HG02840 (cell line): ENCODE data around the gene GAL3ST3.
"Not testable (repeated sequence)": the region's sequence is repeated elsewhere in the genome, so short reads cannot be mapped to it uniquely, and the experiment has no call there.

Source experiments
- ATAC-seq: cut with Tn5 transposase; IDR thresholded peaks from one replicate; pipeline ENCODE4 v1.9.1; 2021; ENCODE audit warnings: mild to moderate bottlenecking, moderate library complexity, moderate number of reproducible peaks; ENCODE audit not compliant: unreplicated experiment, low FRiP score

GAL3ST3 gene

DNA sequence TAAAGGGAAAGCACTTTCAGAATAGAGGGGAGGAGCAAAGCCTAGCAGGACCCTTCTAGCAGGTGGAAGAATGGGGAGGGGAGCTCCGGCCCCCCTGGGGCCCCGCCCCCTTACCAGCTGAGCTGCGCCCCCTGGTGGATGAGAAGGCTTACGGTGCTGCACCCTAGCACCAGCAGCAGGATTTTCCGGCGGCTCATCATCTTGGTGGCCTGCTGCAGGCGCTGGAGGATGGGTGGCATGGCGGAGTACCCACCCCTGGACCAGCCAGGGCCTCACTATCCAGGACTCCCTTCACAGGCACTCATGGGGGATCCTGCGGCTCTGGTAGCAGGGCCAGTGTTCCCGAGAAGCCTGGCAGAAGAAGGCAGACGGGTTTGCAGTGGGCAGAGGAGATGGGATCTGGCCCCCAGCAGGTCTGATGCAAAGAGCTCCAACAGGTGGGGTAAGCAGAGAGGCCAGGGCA is 3.8 kb downstream of the GAL3ST3 start:
- no peak for ATAC-seq

DNA sequence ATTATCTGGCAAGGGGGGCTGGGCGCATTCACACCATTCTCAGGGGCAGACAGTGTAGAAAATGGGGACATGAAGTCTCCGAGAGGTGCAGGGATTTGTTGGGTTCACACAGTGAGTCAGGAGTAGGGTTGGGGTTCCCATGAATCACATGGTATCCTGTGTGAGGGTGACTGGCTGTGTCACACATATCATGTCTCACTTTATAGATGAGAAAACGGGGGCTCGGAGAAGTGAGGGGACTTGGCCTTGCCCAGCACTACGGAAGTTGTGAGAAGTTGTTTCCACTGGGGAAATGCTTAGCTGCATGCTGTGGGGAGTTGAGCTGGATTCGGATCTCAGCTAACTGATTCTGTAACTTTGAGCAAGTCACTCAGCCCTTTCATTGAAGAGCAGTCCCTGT is 4.2 kb downstream of the GAL3ST3 start:
- ATAC-seq: no peak

DNA sequence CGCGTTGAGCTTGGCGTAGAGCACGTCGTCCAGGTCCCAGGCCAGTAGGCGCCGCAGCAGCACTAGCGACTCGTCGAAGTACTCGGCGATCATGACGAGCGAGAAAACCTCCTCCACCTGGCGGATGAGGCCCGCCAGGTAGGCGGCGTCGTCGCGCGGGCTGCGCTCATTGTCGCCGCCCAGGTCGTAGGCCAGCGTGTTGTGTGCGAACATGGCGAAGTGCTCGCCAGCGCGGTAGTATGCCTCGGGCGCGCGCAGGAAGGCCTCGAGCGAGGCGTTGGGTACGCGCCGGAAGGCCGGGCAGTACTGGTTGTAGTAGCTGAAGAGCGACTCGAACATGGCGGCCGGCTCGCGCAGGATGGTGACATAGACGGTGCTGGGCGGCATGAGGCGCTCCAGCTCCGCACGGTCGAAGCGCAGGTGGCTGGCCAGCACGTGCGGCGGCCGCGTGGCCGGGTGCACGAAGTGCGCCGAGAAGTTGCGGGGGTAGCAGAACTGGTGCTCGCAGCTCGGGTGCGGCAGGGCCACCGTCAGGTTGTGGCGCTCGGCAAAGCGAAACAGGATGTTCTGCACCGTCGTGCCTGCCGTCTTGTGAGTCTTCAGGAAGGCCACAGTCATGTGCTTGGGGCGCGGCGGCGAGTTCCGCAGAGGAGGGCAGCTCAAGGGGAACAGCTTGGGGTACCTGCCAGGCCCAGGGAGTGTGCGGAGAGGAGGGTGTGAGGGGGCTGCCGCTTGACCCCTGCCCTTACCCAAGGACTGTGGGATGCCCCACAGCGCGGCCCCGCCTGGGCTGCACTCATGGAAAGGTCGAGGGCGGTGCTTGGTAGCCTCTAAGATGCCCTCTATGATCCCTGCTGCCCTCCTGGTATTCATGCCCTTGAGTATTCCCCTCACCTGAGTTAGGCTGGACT is 5.7 kb downstream of the GAL3ST3 start:
- ATAC-seq: no peak

DNA sequence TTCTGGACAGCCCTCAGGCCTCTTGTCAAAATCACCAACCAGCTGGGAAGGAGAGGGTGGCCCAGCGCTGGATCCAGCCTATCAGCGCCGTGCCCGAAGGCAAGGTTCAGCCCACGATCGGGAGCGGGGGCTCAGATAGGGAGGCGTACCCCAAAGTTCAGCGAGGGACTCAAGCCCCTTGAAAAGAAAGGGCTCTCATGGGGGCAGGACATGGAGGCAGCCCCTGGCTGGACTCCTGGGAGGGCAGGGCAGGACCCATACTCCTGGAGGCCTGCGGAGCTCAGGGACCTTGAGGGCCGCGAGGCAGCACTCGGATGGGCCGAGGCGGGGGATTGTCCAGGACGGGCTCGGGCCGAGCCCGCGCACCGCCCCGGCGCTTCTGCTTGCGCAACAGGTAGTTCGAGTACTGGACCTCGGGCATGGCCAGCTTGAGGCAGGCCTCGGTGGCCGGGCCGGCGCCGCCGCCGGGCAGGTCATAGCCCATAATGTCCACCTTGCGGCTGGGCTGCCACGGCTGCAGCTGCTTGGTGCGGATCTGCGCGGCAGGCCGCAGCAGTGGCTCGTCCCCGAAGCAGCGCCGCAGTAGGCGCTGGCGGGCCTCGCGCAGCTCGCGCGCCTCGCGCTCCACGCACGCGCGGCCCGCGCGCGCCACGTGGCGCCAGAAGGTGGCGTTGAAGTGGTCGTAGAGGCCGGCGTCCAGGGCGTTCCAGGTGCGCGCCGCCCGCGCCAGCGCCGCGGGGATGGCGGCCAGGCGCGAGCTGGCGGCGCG is 6.5 kb downstream of the GAL3ST3 start:
- no peak for ATAC-seq

DNA sequence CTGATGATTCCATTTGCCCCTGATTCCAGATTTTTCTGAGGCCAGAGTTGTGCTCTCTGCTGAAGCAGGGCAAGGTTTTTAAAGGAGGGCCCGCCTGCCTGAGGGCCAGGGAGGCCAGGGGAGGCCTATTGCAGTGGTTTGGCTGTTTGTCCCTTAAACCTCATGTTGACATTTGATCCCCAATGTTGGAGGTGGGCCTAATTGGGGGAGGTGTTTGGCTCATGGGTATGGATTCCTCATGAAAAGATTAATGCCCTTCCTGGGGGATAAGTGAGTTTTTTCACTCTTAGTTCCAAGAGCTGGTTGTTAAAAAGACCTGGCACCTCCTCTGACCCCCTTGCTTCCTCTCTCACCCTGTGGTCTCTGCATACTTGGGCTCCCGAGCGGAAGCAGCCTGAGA is 9.2 kb downstream of the GAL3ST3 start:
- no peak for ATAC-seq

DNA sequence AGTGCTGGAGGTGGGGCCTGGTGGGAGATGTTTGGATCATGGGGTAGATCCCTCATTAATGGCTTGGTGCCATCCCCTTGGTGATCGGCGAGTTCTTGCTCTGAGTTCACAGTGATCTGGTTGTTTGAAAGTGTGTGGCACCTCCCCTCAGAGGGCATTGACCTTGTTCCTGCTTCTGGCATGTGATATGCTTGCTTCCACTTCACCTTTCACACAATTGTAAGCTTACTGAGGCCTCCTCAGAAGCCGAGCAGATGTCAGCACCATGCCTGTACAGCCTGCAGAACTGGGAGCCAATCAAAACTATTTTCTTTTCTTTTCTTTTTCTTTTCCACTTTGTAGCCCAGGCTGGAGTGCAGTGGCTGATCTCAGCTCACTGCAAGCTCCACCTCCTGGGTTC is 11.6 kb downstream of the GAL3ST3 start:
- no peak for ATAC-seq

DNA sequence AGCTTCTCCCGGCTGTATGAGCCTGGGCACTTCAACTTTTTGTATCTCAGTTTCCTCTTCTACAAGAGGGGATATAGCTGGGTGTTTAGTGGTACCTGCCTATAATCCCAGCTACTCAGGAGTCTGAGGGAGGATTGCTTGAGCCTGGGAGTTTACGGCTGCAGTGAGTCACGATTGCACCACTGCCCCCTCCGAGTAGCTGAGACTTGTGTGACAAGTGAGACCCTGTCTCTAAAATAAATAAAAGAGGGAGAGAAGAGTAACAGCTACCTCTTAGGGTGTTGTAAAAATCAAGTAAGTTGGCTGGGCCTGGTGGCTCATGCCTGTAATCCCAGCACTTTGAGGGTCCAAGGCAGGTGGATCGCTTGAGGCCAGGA is 12.6 kb downstream of the GAL3ST3 start:
- ATAC-seq: no peak

DNA sequence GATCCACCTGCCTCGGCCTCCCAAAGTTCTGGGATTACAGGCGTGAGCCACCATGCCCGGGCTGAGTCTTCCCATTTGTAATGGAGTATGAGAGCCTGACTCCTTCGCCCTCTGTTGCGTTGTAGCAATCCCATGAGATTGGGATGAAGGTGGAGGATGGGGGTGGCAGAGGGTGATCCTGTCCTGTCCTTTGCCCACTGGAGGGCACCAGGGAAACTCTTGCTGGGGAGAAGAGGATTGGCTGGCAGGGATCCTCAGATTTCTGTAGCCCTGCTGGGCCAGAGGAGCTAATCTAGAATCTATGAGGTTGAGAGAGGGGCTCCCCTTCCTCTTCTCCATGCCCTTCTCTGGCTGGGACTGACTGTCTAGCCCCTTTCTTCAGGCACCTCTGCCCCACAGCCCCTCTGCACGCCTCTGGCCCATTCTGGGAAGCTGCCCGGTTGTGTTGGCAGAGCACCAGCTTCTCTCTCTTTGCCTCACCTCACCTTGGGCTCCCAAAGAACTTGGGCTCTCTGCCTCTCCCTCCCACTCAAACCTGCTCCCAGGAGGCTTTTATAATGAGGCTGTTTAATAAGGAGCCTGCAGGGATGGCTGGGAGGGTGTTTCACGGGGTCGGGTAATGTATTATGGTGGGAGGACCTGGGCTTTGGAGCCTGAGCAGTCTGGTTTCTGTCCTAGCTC is 13.2 kb downstream of the GAL3ST3 start:
- ATAC-seq: no peak

DNA sequence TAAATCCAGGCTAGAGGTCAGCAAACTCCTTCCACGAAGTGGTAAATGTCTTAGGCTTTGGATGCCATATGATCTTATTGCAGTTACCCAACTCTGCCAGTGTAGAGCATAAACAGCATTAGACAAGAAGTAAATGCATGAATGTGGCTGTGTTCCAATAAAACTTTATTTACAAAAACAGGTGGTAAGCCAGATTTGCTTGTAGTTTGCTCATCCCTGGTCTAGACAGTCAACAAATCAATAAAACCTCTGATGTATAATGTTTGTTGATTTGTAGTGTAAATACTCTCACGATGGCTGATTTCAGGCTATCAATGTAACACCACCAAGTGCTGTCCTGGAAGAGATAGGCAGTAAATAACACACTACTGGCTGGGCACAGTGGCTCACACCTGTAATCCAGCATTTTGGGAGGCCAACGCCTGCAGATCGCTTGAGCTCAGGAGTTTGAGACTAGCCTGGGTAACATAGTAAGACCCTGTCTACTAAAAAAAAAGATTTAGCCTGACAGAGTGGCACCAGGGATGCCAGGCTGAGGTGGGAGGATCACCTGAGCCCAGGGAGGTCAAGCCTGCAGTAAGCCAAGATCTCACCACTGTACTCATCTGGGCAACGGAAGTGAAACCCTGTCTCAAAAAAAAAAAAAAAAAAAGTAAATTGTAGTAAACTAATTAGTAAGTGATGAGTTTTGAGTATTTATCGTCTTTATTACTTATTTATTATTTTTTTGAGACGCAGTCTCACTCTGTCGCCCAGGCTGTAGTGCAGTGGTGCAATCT is 15.8 kb downstream of the GAL3ST3 start:
- ATAC-seq: no peak

DNA sequence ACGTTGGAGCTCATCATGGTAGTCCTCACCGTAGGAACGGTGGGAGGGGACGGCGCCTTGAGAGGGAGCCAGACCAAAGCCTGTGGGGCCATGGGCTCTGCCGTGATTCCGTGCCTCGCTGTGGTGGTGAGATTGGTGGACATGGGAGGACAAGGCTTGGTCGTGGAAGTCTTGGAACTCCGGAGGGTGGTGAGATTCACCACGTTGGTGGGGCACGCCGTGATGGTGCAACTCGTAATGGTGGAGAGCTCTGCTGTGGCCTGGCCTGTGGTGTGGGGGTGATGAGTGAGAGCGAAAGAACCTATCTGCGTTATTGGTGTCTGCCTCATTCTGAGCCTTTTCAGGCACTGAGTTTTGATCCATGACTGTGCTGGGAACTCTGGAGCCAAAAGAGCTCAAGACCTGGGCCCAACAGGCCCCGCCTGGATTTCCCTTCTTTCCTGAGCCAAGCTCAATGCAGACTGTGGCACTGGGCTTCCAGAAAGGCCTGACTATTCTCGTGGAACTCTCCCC is 22.9 kb downstream of the GAL3ST3 start, which contains the start of gene CATSPER1:
CATSPER1 (minus strand) TSS at position 463 of the 513 bp plus-strand sequence; CDS start at position 363, 100 bp downstream.
- ATAC-seq: no peak

DNA sequence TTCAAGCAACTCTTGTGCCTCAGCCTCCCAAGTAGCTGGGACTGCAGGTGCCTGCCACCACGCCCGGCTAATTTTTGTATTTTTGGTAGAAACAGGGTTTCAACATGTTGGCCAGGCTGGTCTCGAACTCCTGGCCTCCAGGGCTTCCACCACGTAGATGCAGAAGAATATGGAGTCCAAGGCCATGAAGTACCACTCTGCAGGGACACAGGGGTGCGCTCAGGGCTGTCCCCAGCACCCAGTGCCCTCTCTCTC is 25.8 kb downstream of the GAL3ST3 start:
- not testable (repeated sequence) for ATAC-seq

DNA sequence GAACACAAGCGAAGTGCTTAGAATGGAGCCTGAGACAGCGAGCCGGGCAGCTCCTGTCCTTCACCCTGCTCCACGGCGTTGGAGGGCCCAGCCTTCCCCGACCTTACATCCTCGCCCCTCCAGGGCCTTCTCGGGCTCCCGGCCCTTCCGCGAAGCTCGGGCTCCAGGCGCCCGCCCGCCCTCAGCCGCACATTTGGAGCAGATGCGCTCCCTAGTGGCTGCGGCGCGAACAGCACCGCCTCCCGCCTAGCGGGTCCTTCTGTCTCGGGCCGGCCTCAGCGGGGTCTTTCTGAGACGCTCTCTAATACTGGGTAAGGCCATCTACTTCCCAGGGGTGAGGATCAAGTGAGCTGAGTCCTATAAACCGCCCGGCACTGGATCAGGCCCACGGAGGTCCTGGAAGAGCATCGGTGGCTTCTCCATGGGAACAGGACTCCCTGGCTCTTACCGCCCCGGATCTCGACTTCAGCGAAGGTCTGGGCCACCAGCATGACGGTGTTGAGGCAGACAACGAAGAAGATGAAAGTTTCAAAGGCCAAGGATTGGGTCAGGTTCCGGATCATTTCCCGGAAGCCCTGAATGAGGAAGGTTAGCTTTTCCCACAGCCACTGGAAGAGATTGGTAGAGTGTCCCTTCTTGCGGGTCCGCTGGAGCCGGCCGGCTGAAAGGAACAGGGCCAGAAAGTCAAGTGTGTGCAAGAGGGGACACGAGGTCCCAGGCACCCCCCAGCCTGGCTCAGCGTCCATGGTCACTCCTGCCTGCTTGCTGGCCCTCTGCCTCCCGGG is 26.4 kb downstream of the GAL3ST3 start:
- ATAC-seq: no peak

DNA sequence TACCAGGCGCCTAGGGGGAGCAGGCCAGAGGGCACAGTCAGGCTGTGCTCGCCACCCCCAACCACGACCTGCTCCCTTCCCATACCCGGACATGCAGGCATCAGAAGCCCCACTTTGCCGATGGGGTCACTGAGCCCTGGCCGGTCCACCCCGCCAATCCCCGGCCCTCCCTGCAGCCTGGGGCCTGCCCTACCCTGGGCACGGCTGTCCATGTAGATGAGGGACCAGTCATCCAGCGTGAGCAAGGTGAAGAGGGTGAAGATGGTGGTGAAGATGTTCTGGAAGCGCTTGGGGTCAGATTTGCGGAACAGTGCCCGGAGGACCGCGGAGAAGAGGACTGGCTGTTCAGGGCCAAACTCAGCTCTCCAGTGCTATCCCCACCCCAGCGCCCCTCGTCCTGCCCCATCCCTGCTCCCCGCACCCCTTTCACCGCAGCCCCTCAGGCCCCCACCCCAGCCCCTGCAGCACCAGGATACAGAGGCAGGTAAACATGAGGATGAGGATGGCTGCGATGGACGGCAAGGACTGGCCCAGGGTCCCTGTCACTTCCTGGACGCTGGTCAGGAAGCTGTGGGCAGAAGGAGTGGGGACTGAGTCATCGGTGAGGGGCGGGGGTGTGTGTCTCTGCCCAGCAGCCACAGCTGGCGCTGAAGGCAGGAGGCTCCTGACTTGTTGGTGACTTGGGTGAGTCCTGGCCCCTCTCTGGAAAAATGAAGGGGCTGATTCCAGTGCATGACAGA is 28.2 kb downstream of the GAL3ST3 start:
- ATAC-seq: no peak

DNA sequence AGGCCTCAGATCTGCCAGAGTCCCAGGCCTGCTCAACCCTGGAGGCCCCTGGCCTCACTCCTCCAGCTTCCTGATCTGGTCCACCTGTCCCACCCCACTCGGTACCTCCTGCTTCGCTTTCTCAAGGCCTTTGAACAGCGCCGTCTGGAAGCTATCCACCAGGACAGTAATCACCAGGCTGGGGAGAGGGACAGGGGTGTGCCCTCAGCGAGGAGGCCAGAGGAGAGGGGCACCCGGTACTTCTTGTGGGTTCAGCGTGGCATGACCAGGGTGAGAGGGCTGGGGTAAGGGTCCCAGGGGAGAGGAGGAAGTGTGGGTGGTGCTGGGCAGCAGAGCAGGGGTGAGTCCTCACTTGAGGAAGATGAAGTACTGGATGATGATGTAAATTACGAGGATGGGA is 28.7 kb downstream of the GAL3ST3 start:
- no peak for ATAC-seq

DNA sequence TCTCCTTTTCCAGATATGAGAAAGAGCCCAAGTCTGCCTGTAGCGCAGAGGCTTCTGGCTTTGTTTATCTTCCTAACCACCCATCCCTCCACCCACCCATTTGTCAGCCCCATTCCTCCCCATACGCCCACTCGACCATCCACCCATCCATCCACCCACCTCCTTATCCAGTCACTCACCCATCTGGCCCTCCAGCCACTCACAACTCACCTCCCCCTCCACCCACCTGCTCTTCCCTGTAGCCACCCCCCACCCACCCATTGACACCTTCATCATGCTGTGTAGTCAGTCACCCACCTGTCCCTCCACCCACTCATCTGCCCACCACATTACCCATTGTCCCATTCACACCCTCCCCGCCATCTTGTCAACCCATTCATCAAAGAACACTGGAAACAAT is 31.6 kb downstream of the GAL3ST3 start:
- ATAC-seq: no peak

DNA sequence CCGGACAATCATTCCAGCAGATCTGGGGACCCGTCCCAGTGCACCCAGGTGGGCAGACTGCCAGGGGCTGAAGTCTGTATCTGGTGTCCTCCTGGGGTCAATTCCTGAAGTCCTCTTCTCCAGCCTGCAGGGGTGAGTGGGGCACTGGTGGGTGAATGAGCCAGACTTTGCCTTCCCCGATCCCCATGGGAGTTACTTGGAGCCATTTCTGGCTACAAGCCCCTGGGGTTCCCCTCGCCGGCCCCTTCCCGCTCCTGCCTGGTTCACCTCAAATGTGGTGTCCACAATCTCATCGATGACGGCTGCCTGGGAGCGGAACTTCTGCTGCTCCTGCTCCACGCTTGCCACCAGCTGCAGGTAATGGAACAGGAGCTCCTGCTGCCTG is 32.2 kb downstream of the GAL3ST3 start:
- no peak for ATAC-seq

DNA sequence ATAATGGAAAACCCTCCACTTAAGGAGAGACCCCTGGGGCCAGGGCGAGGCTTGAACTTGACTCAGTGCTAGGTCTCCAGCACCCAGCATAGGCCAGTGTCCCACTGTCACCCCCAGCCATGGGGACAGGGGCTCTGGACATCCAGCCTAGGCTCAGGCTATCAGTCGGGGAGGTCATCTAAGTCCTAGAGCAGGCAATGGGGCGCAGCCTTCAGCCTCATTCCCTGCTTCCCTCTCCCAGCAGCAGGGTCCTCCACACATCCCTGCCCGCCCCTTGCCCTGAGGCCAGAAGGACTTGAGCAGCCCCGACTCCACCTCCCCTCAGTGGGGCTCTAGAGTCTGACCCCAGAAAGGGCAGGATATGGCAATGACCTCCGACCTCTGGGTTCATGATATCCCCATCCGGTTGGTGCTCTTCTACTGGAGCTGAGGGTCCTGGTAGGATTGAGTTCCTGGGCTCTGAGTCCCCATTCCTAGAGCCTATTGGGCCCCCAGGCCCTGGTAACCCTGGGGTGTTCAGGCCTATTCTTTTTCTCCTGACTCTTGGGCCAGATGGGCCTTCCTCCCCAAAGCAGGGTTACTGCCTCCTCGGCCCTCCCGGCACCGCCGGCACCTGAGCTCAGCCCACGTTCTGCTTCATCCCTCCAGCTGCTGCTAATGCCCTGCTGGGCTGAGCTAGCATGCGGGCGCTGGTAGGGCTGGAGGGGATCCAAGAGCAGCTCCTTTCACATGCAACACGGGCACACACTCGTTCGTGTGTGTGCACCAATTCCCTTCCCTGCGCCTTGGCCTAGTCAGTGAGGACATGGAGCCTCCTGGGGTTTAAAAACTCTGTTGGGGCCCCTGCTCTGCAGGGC is 32.8 kb downstream of the GAL3ST3 start:
- ATAC-seq: no peak

DNA sequence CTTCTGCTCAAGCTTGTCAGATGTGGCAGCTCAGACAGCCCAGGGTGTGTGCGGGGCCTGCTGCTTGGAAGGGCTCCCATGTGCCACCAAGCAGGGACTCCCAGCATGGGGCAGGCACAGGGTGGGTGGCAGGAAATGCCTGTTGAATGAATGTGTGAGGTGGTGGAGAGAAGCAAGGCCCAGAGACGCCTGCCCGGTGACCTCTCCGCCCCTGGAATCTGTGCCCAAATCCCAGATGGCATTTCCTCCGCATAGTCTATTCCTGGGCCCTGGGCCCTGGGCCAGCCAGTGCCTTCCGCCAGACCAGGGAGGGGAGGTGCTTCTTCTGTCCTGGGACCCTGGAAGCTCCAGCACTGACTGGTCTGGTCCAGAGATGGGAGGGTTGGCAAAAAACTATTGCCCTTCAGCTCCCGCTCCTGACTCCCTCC is 33.5 kb downstream of the GAL3ST3 start:
- ATAC-seq: no peak
